MCF 10A (cell line): ENCODE results near the gene NOL7. TPM values are rescaled to one million over a fixed set of nuclear protein-coding genes. Genes with fewer than 3 reads are reported as not detected.

ENCODE experiments used
- BruUV-seq: library from RNA; stranded (reverse); fragments of 400-500 nt; replicated peaks from 2 replicates; lab custom pipeline; 2021; lab: Mats Ljungman, UMichigan
- CTCF ChIA-PET: fragments of 300-600 bp; sonication (Branson Sonifier 250); formaldehyde crosslinking; extraction: SDS; loops from one replicate; lab custom pipeline; 2021; ENCODE audit warnings: antibody characterized with exemption, inconsistent platforms; lab: Yijun Ruan, JAX
- POLR2A ChIA-PET: fragments of 300-600, 350-650 bp; sonication (Branson Sonifier 250); formaldehyde crosslinking; extraction: SDS; loops from one replicate; lab custom pipeline; 2020; ENCODE audit warnings: antibody characterized with exemption, inconsistent platforms; lab: Yijun Ruan, JAX
- DNase-seq: peaks from one replicate; pipeline ENCODE4 v3.0.0-alpha.2; 2018; ENCODE audit not compliant: unreplicated experiment
- H3K27ac Mint-ChIP-seq: one replicate; pipeline ENCODE4 v1.8.0; 2022; ENCODE audit warnings: mild to moderate bottlenecking, low read depth, mixed read lengths; ENCODE audit not compliant: unreplicated experiment
- H3K27me3 Mint-ChIP-seq: one replicate; pipeline ENCODE4 v1.8.0; 2022; ENCODE audit warnings: mixed read lengths; ENCODE audit not compliant: insufficient read depth, unreplicated experiment
- H3K36me3 Mint-ChIP-seq: one replicate; pipeline ENCODE4 v1.8.0; 2022; ENCODE audit warnings: mild to moderate bottlenecking, moderate library complexity, mixed read lengths; ENCODE audit not compliant: insufficient read depth, unreplicated experiment
- H3K4me1 Mint-ChIP-seq: one replicate; pipeline ENCODE4 v1.8.0; 2022; ENCODE audit warnings: mixed read lengths; ENCODE audit not compliant: insufficient read depth, unreplicated experiment
- H3K4me3 Mint-ChIP-seq: one replicate; pipeline ENCODE4 v1.8.0; 2022; ENCODE audit warnings: mild to moderate bottlenecking, moderate library complexity, mixed read lengths; ENCODE audit not compliant: unreplicated experiment
- H3K9me3 Mint-ChIP-seq: one replicate; pipeline ENCODE4 v1.8.0; 2022; ENCODE audit warnings: mixed read lengths; ENCODE audit not compliant: unreplicated experiment
- intact Hi-C: fragments of 100-400 bp; cut with micrococcal nuclease; formaldehyde crosslinking; loops from 2 replicates; pipeline ENCODE4 v1.14.1; 2022
- total RNA-seq: library from RNA; stranded (reverse); gene quantifications from 2 replicates; pipeline ENCODE4 v1.2.3, GENCODE V29; 2022
- TF ChIP-seq, protein P1 (sequence below): fragments of 200-600 bp; IDR thresholded peaks from one replicate; pipeline ENCODE4 v1.8.0; 2022; ENCODE audit warnings: antibody characterized with exemption, mild to moderate bottlenecking; ENCODE audit not compliant: unreplicated experiment

The NOL7 gene
- total RNA-seq, 1 experiment from 2014 or later, result 98.5 TPM

DNA sequence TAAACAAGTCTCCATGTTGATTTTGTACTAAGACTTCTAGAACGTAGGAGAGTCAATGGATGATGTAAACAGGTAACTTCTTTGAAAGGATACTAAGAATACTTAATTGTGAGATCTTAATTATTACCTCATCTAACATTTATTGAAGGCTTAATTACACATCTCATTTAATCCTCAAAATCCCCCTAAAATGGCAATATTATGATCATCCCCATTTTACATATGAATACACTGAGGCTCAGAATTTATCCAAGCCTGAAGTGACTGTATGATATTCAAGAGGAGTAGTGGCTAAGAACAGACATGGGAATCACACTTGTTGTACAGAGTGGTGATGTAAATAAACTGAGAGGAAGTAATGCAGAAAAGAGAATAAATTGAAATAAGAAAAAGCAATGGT lies 22.9 kb downstream of the NOL7 start:
- Mint-ChIP-seq H3K27me3 (no peaks in the 10 kb centered on the region), H3K4me3 (no peak overlapping the region), H3K36me3 (peaks cover 45% of the 10 kb centered on the region), H3K27ac (peak overlapping the region; percentile 12), H3K9me3 (no peaks in the 10 kb centered on the region), H3K4me1 (no peaks in the 10 kb centered on the region)
- DNase-seq, result no peak
- POLR2A ChIA-PET, result no interaction called here
- TF ChIP-seq, protein P1, sequence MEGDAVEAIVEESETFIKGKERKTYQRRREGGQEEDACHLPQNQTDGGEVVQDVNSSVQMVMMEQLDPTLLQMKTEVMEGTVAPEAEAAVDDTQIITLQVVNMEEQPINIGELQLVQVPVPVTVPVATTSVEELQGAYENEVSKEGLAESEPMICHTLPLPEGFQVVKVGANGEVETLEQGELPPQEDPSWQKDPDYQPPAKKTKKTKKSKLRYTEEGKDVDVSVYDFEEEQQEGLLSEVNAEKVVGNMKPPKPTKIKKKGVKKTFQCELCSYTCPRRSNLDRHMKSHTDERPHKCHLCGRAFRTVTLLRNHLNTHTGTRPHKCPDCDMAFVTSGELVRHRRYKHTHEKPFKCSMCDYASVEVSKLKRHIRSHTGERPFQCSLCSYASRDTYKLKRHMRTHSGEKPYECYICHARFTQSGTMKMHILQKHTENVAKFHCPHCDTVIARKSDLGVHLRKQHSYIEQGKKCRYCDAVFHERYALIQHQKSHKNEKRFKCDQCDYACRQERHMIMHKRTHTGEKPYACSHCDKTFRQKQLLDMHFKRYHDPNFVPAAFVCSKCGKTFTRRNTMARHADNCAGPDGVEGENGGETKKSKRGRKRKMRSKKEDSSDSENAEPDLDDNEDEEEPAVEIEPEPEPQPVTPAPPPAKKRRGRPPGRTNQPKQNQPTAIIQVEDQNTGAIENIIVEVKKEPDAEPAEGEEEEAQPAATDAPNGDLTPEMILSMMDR, result no peak
- CTCF ChIA-PET, result no interaction called here
- intact Hi-C loops, result no loop called here
- no TSS peak for BruUV-seq

DNA sequence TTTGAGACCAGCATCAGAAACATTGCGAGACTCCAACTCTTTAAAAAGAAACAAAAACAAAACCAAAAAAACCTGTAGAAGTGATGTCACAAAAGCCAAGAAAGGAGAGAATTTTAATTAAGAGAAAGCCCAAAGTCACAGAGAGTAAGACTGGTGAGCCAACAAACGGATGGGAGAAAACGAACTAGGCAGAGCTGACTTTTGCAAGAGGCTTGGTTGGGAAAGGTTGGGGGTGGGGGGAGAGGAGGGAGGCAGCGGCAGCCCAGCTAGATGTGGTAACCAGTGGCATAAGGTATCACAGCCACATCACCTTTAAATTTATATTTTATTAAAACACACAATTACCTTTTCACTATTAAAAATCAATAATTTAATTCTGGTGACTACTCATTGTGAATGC lies 23.5 kb downstream of the NOL7 start:
- no peak for DNase-seq
- TF ChIP-seq, protein P1, result no peak
- ChIA-PET POLR2A (no interaction called here), CTCF (interaction anchor here (1.2 kb wide), 1 partner anchor 64 kb away, joined by 3 read pairs; the partner anchor contains the start of gene SIRT5)
- intact Hi-C loops, result no loop called here
- BruUV-seq, result no TSS peak
- Mint-ChIP-seq H3K27ac (peak overlapping the region; percentile 12), H3K4me3 (no peak overlapping the region), H3K4me1 (no peaks in the 10 kb centered on the region), H3K9me3 (no peaks in the 10 kb centered on the region), H3K36me3 (peaks cover 50% of the 10 kb centered on the region), H3K27me3 (no peaks in the 10 kb centered on the region)

DNA sequence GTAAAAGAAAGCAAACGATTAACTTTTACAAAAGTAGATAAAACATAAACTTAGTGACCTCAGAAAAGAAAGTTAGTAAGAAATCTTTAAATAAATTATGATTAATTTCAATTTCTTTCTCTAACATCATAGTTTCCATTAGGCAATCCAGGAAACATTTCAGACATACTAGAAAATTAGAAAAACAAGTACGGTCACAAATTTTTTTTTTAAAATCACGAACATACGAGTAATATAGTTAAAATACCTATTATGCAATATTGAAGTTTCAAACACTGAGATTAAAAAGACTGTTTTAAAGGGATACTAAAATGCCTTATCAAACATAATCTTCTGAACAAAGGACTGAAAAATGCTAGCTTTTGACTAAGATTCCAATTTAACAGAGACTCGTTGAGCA lies 26.2 kb downstream of the NOL7 start:
- Mint-ChIP-seq H3K9me3 (no peaks in the 10 kb centered on the region), H3K27me3 (no peaks in the 10 kb centered on the region), H3K36me3 (peaks cover 50% of the 10 kb centered on the region), H3K4me3 (no peak overlapping the region), H3K4me1 (no peaks in the 10 kb centered on the region), H3K27ac (no peak overlapping the region)
- intact Hi-C loops, result no loop called here
- ChIA-PET POLR2A (interaction anchor here (1.0 kb wide), 1 partner anchor 26 kb away, joined by 4 read pairs; the partner anchor contains the start of gene NOL7), CTCF (interaction anchor here (0.7 kb wide), 1 partner anchor 55 kb away, joined by 3 read pairs; no protein-coding TSS in a partner anchor)
- TF ChIP-seq, protein P1, result no peak
- no TSS peak for BruUV-seq
- DNase-seq, result no peak

DNA sequence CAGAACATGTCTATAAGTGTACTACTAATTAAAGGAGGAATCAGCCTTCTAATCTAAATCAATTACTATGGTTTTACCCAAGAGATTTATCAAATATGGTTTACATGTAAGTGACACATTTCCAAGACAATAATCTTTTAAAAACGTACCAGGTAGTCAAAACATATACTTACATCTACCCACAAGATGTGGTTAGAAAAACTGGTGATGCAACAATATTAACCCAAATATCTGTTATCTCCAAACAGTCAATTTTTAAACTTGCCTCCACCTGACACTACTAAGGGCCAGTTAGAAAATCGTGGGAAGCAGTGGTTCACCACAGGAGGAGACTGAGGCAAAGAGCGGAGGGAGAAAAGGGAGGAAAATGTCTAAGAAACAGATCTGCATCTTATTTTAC lies 28.0 kb downstream of the NOL7 start:
- Mint-ChIP-seq H3K9me3 (no peaks in the 10 kb centered on the region), H3K4me1 (no peaks in the 10 kb centered on the region), H3K36me3 (peaks cover 41% of the 10 kb centered on the region), H3K27me3 (no peaks in the 10 kb centered on the region), H3K4me3 (no peak overlapping the region), H3K27ac (no peak overlapping the region)
- no peak for DNase-seq
- TF ChIP-seq, protein P1, result no peak
- ChIA-PET CTCF (no interaction called here), POLR2A (interaction anchor here (0.8 to 1.3 kb wide), 2 partner anchors 10 to 11 kb away, joined by 3 read pairs; no protein-coding TSS in a partner anchor)
- no TSS peak for BruUV-seq
- intact Hi-C loops, result no loop called here
